ENCODE measurements around the gene ABCB1.
"Not testable (repeated sequence)": the region's sequence is repeated elsewhere in the genome, so short reads cannot be mapped to it uniquely, and the experiment has no call there.

- TF ChIP-seq POLR2AphosphoS5 (IDR thresholded peaks at IDR 0.05; ENCODE audit: borderline replicate concordance, low read depth, low read length); EZH2 (IDR thresholded peaks at IDR 0.05): not testable (repeated sequence)
Observed at GRCh38 chr7:87572513-87572912, 28.2 kb downstream of the ABCB1 start.

Measured in SK-N-MC (cell line).